Activated naive CD4-positive, alpha-beta T cell treated with anti-CD3 and anti-CD28 coated beads, Interleukin-2, amount 10 ng/mL, durations not matched to agents 7 days and 5 days (primary cell): Measurements from ENCODE around the gene RBM3.
"Not testable (repeated sequence)": the region's sequence is repeated elsewhere in the genome, so short reads cannot be mapped to it uniquely, and the experiment has no call there.

Experiments used
- CTCF ChIA-PET: fragments of 350-600 bp; sonication (Branson Sonifier 250); formaldehyde crosslinking; loops from one replicate; lab custom pipeline; 2021; ENCODE audit warnings: antibody characterized with exemption; lab: Charles Lee
- DNase-seq: peaks from one replicate; pipeline ENCODE4 v3.0.0-alpha.2; 2020
- H3K27ac Mint-ChIP-seq: one replicate; pipeline ENCODE4 v1.8.0; 2021; ENCODE audit warnings: mild to moderate bottlenecking, moderate library complexity, mixed read lengths
- H3K27me3 Mint-ChIP-seq: one replicate; pipeline ENCODE4 v1.8.0; 2021; ENCODE audit warnings: mild to moderate bottlenecking, mixed read lengths
- H3K36me3 Mint-ChIP-seq: one replicate; pipeline ENCODE4 v1.8.0; 2021; ENCODE audit warnings: mixed read lengths
- H3K4me1 Mint-ChIP-seq: one replicate; pipeline ENCODE4 v1.8.0; 2021; ENCODE audit warnings: mixed read lengths
- H3K4me3 Mint-ChIP-seq: one replicate; pipeline ENCODE4 v1.8.0; 2021; ENCODE audit warnings: mild to moderate bottlenecking, moderate library complexity, mixed read lengths
- H3K9me3 Mint-ChIP-seq: one replicate; pipeline ENCODE4 v1.8.0; 2021; ENCODE audit warnings: mixed read lengths

The RBM3 gene

GRCh38 chrX:48574270-48575266 lies at the start of gene RBM3:
RBM3 (plus strand) TSS chrX:48574484; CDS start chrX:48575181, 697 bp downstream.
- CTCF ChIA-PET = interaction anchor here (1.0 to 2.5 kb wide), 2 partner anchors 35 to 100 kb away, joined by 3 to 6 read pairs; partner anchors contain the start of gene TBC1D25
- Mint-ChIP-seq H3K9me3 (no peaks in the 10 kb centered on the region), H3K27ac (peak within 1 kb of the TSS; percentile 100), H3K36me3 (peaks cover 38% of the 10 kb centered on the region), H3K4me3 (peak within 1 kb of the TSS; percentile 96), H3K4me1 (peaks cover 26% of the 10 kb centered on the region), H3K27me3 (no peaks in the 10 kb centered on the region)
- DNase-seq = peak; percentile 96

GRCh38 chrX:48525853-48526252 lies 48.4 kb upstream of the RBM3 start:
- H3K27me3 Mint-ChIP-seq, DNase-seq, CTCF ChIA-PET, H3K9me3 Mint-ChIP-seq, H3K4me3 Mint-ChIP-seq, H3K27ac Mint-ChIP-seq: not testable (repeated sequence)
- Mint-ChIP-seq H3K4me1 (peaks cover 38% of the 10 kb centered on the region), H3K36me3 (peaks cover 42% of the 10 kb centered on the region)

GRCh38 chrX:48530736-48531135 lies 43.5 kb upstream of the RBM3 start:
- CTCF ChIA-PET = no interaction called here
- peaks cover 30% of the 10 kb centered on the region for H3K4me1 Mint-ChIP-seq
- DNase-seq = no peak
- no peaks in the 10 kb centered on the region for H3K27me3 Mint-ChIP-seq
- H3K4me3 Mint-ChIP-seq = no peak overlapping the region
- H3K36me3 Mint-ChIP-seq = peaks cover 40% of the 10 kb centered on the region
- no peaks in the 10 kb centered on the region for H3K9me3 Mint-ChIP-seq
- peak overlapping the region; percentile 55 for H3K27ac Mint-ChIP-seq

GRCh38 chrX:48531358-48531959 lies 42.8 kb upstream of the RBM3 start:
- Mint-ChIP-seq H3K27ac (peak overlapping the region; percentile 89), H3K4me1 (peaks cover 23% of the 10 kb centered on the region), H3K4me3 (no peak overlapping the region), H3K27me3 (no peaks in the 10 kb centered on the region), H3K9me3 (no peaks in the 10 kb centered on the region), H3K36me3 (peaks cover 35% of the 10 kb centered on the region)
- CTCF ChIA-PET = no interaction called here
- no peak for DNase-seq

- Mint-ChIP-seq H3K9me3 (no peaks in the 10 kb centered on the region), H3K27me3 (no peaks in the 10 kb centered on the region), H3K4me1 (peaks cover 19% of the 10 kb centered on the region), H3K27ac (peak overlapping the region; percentile 89), H3K4me3 (no peak overlapping the region), H3K36me3 (peaks cover 30% of the 10 kb centered on the region)
- CTCF ChIA-PET = no interaction called here
- no peak for DNase-seq
These were observed 42.1 kb upstream of the RBM3 start for GRCh38 chrX:48532161-48532560.

GRCh38 chrX:48533165-48533564 lies 41.1 kb upstream of the RBM3 start:
- peaks cover 20% of the 10 kb centered on the region for H3K4me1 Mint-ChIP-seq
- no peaks in the 10 kb centered on the region for H3K27me3 Mint-ChIP-seq
- H3K9me3 Mint-ChIP-seq = no peaks in the 10 kb centered on the region
- H3K27ac Mint-ChIP-seq = no peak overlapping the region
- CTCF ChIA-PET = no interaction called here
- no peak for DNase-seq
- peaks cover 23% of the 10 kb centered on the region for H3K36me3 Mint-ChIP-seq
- H3K4me3 Mint-ChIP-seq = no peak overlapping the region

- H3K4me3 Mint-ChIP-seq = peak overlapping the region; percentile 88
These were observed 35.5 kb upstream of the RBM3 start for GRCh38 chrX:48538641-48539344.

GRCh38 chrX:48539345-48540027 lies 34.8 kb upstream of the RBM3 start, which contains the start of gene TBC1D25:
TBC1D25 (plus strand) TSS chrX:48539714; CDS start chrX:48539798, 84 bp downstream.
- Mint-ChIP-seq H3K4me3 (peak within 1 kb of the TSS; percentile 88), H3K27me3 (no peaks in the 10 kb centered on the region), H3K9me3 (no peaks in the 10 kb centered on the region), H3K27ac (peak within 1 kb of the TSS; percentile 99), H3K4me1 (peaks cover 24% of the 10 kb centered on the region), H3K36me3 (peaks cover 12% of the 10 kb centered on the region)
- CTCF ChIA-PET = interaction anchor here (0.8 to 2.1 kb wide), 5 partner anchors 18 to 72 kb away, joined by 3 to 9 read pairs (median 5); partner anchors contain the start of genes EBP and RBM3
- peak; percentile 98 for DNase-seq

More at GRCh38 chrX:48538641-48539344, 35.5 kb upstream of the RBM3 start:
- H3K27me3 Mint-ChIP-seq = no peaks in the 10 kb centered on the region
- CTCF ChIA-PET = interaction anchor here (0.8 to 2.1 kb wide), 5 partner anchors 17 to 71 kb away, joined by 3 to 9 read pairs (median 5); partner anchors contain the start of genes EBP and RBM3
- H3K27ac Mint-ChIP-seq = peak overlapping the region; percentile 99
- DNase-seq = no peak
- peaks cover 10% of the 10 kb centered on the region for H3K36me3 Mint-ChIP-seq
- H3K9me3 Mint-ChIP-seq = no peaks in the 10 kb centered on the region
- peaks cover 24% of the 10 kb centered on the region for H3K4me1 Mint-ChIP-seq

- H3K36me3 Mint-ChIP-seq = peaks cover 13% of the 10 kb centered on the region
- H3K4me1 Mint-ChIP-seq = peaks cover 24% of the 10 kb centered on the region
- DNase-seq = peak; percentile 72
- H3K27me3 Mint-ChIP-seq = no peaks in the 10 kb centered on the region
- peak overlapping the region; percentile 88 for H3K4me3 Mint-ChIP-seq
- CTCF ChIA-PET = interaction anchor here (0.8 to 2.1 kb wide), 6 partner anchors 10 to 73 kb away, joined by 3 to 9 read pairs (median 5); partner anchors contain the start of genes EBP and RBM3
- no peaks in the 10 kb centered on the region for H3K9me3 Mint-ChIP-seq
- H3K27ac Mint-ChIP-seq = peak overlapping the region; percentile 99
These were observed 34.3 kb upstream of the RBM3 start for GRCh38 chrX:48540028-48540375.

- CTCF ChIA-PET = interaction anchor here (1.3 to 1.6 kb wide), 3 partner anchors 10 to 73 kb away, joined by 3 to 6 read pairs (median 5); partner anchors contain the start of gene RBM3
- DNase-seq = no peak
- no peaks in the 10 kb centered on the region for H3K9me3 Mint-ChIP-seq
- H3K4me3 Mint-ChIP-seq = peak overlapping the region; percentile 88
- no peaks in the 10 kb centered on the region for H3K27me3 Mint-ChIP-seq
- peaks cover 15% of the 10 kb centered on the region for H3K36me3 Mint-ChIP-seq
- peak overlapping the region; percentile 99 for H3K27ac Mint-ChIP-seq
- H3K4me1 Mint-ChIP-seq = peaks cover 24% of the 10 kb centered on the region
These were observed 33.8 kb upstream of the RBM3 start for GRCh38 chrX:48540480-48540879.

- no peaks in the 10 kb centered on the region for H3K27me3 Mint-ChIP-seq
- peaks cover 24% of the 10 kb centered on the region for H3K4me1 Mint-ChIP-seq
- no peak for DNase-seq
- peak overlapping the region; percentile 99 for H3K27ac Mint-ChIP-seq
- H3K36me3 Mint-ChIP-seq = peaks cover 17% of the 10 kb centered on the region
- H3K4me3 Mint-ChIP-seq = peak overlapping the region; percentile 88
- CTCF ChIA-PET = interaction anchor here (1.3 kb wide), 1 partner anchor 9 kb away, joined by 3 read pairs; no protein-coding TSS in a partner anchor
- no peaks in the 10 kb centered on the region for H3K9me3 Mint-ChIP-seq
These were observed 33.0 kb upstream of the RBM3 start for GRCh38 chrX:48541140-48541814.

- Mint-ChIP-seq H3K9me3 (no peaks in the 10 kb centered on the region), H3K27me3 (no peaks in the 10 kb centered on the region), H3K27ac (no peak overlapping the region), H3K36me3 (peaks cover 21% of the 10 kb centered on the region), H3K4me3 (no peak overlapping the region), H3K4me1 (no peaks in the 10 kb centered on the region)
- CTCF ChIA-PET = no interaction called here
- no peak for DNase-seq
These were observed 25.4 kb upstream of the RBM3 start for GRCh38 chrX:48548871-48549270.
